HG03439 (cell line): ENCODE data around the gene PCNT.
A peak's percentile ranks its signal among the peaks of the same experiment; 100 is the strongest.
"Not testable (repeated sequence)": the region's sequence is repeated elsewhere in the genome, so short reads cannot be mapped to it uniquely, and the experiment has no call there.

ENCODE experiments used
- ATAC-seq: cut with Tn5 transposase; IDR thresholded peaks from one replicate; pipeline ENCODE4 v1.9.1; 2021; ENCODE audit warnings: mild to moderate bottlenecking, moderate library complexity; ENCODE audit not compliant: unreplicated experiment

Gene PCNT

DNA sequence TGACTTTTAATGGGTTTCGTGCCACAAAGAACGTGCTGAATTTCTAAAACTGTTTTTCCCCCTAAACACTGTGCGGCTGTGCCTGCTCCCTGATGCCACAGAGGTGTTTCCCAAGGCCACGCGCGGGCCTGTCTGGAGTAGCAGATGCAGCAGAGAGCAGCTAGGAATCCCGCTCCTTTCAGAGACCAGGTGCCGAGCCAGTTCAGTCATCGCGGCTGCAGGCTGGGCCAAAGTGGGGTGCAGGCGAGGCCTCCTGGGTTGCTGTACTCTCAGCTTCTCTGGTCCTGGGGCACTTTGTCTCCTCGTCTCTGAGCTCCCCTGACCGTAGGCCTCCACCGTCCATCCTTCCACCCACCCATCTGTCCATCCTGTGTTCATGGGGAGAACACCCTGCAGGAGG is 117.4 kb downstream of the PCNT start:
- ATAC-seq, result no peak

- ATAC-seq, result no peak
These were observed 118.1 kb downstream of the PCNT start for GRCh38 chr21:46441961-46442498.

DNA sequence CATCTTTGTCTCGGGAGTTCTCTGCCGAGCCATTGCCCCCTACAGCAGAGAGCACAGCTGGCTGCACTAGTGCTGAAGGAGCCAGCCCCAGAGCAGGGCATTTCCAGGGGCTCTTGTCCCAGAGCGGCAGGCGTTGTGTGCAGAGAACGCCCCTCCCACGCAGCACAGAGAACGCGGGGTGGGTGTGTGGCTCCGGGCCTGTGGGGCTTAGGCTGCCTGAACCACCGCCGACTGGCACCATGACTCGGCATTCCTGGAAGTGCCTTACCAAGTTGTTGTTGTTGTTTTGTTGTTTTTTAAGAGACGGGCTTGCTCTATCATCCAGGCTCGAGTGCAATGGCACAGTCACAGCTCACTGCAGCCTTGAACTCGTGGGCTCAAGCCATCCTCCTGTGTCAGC is 119.0 kb downstream of the PCNT start:
- no peak for ATAC-seq

DNA sequence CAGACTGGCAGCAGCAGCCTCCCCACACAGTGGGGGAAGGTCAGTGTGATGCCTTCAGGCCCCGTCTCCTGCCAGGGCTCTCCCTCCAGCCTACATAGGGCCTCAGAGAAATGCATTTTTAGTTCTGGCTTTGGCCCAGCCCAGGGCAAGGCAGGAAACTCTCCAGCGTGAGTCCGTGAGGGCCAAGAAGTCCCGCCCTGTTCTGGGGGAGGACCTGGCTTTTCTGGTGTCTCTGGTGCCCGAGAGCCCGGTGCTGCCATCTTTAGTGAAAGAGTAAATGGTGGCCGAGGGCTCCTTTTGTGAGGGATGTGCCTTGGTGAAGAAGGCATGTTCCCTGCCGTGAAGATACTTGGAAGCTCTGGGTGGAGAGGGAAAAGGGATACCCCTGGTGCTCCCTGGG is 120.0 kb downstream of the PCNT start:
- ATAC-seq, result no peak

- ATAC-seq, result no peak
These were observed 124.2 kb downstream of the PCNT start for GRCh38 chr21:46448108-46448507.

DNA sequence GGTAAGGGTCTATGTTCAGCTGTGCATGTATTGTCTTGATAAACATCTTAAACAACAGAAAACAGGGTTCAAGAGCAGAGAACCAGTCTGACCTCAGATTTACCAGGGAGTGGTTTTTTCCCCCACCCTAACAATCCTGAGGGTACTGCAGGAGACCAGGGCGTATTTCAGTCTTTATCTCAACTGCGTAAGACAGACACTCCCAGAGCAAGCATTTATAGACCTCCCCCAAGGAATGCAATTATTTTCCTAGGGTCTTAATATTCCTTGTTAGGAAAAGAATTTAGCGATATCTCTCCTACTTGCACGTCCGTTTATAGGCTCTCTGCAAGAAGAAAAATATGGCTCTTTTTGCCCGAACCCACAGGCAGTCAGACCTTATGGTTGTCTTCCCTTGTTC is 124.9 kb downstream of the PCNT start:
- ATAC-seq, result not testable (repeated sequence)

DNA sequence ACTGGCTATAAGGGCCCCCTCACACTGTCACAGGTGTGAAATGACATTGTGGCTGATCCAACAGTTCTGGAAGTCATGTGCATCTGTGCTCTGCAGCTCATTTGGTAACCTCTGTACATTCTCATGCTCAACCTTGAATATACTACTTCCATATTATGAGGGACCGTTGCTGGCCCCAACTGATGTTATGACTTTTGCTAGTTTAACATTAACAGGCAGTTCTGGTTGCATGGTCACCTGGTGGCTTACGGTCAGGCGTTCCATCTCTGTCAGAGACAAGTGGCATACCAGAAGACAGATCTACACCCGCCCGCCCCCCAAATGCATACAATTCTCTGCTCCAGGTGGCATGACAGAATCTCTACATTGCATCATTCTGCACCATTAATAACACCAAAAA is 128.8 kb downstream of the PCNT start:
- no peak for ATAC-seq

GRCh38 chr21:46454142-46454541 is 130.2 kb downstream of the PCNT start:
- ATAC-seq, result no peak

DNA sequence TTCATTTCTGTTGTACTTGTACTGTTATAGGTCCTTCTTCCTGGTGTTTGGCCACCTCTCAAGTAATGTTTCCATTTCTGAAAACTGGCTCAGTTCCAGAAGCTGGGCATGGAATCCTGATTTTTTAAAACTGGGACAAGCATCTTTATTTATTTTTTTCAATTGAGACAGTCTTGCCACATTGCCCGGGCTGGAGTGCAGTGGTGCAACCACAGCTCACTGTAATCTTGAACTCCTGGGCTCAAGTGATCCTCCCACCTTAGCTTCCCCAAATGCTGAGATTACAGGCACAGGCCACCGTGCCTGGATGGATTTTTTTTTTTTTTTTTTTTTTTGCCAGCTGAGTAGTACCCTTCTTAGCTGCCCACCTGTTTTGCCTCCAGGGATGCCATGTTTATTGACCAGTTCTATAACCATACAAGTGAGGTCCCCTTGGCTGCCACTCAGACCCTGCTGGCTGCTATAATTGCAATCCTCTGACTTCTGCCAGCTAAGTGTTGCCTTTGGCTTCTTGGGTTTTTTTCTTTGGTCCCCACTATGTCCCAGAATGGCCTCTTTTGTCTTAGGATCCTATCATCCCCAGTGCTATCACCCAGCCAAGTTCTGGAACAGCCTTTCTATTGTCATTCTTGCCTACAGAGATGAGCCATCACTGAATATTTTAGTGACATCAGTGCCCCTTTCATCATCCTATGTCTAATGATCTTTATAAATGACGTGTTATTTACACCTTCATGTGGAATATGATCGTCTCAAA is 130.9 kb downstream of the PCNT start:
- no peak for ATAC-seq

DNA sequence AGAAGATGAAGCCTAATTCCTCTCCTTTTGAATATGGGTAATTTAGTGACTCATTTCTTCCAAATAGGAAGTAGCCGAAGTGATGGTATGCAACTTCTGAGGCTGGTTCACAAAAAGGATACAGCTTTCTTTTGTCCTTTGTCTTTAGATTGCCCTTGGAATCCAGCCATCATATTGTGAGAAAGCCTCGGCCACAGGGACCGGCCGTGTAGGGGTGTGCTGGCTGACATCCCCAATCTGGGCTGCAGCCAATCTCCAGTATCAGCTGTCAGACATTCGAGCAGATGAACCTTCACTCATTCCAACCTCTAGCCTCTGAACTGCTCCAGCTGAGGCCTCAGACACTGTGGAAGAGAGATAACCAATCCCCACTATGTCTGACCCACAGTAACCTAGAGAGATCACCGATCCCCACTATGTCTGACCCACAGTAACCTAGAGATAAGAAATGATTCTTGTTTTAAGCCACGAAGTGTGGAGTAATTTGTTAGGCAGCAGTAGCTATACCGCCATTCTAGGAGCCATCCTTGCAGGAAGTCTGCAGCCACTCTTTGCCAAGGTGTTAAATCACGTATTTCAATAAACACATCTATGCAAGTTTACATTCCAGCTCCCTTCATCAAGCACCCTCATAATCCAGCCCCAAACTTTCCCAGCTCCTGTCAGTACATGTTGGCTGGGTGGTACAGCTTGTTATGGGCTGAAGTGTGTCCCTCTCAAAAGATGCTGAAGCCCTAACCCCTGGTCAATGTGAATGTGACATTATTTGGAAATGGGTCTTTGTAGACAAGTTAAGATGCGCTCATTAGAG is 131.8 kb downstream of the PCNT start:
- no peak for ATAC-seq

GRCh38 chr21:46456750-46457149 is 132.8 kb downstream of the PCNT start:
- no peak for ATAC-seq

DNA sequence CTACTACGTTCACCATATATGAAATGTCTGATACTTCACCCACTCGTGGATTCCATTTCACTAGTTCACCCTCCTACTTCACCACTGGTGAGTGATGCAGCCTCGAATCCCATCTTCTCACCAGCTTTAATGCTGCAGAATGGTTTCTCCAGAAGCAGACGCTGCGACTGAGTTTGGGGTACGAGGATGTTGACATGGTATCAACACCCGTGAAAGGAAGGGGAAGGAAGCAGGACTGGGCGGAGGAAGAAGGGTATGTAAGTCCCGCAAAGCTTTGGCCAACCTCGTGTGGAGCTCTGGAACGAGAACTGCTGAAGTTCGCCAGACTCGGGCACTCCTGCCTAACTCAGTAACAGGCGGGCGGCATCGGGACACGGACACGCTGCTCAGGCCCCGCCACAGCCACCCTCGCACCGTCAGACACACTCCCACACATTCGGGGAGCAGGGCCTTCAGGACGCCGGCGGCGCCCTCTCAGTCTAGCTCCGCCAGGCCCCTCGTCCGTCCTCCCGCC is 133.9 kb downstream of the PCNT start:
- peak; percentile 28 for ATAC-seq

- peak; percentile 94 for ATAC-seq
These were observed 134.5 kb downstream of the PCNT start, which contains the start of gene DIP2A for GRCh38 chr21:46458315-46459023. DIP2A (plus strand) TSS chr21:46458891; CDS start chr21:46459132, 241 bp downstream.

DNA sequence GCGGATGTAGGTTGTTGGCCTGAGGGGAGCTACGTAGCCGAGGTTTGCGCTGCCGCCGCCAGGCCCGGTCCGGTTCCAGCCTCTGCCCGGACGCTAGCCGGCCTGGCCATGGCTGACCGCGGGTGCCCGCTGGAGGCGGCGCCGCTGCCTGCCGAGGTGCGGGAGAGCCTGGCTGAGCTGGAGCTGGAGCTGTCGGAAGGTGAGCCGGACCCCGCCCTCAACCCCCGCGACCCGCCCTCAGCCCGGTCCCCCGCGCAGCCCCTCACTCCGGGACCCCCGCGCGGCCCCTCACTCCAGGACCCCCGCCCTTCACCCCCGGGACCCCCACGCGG is 135.0 kb downstream of the PCNT start:
- ATAC-seq, result no peak

DNA sequence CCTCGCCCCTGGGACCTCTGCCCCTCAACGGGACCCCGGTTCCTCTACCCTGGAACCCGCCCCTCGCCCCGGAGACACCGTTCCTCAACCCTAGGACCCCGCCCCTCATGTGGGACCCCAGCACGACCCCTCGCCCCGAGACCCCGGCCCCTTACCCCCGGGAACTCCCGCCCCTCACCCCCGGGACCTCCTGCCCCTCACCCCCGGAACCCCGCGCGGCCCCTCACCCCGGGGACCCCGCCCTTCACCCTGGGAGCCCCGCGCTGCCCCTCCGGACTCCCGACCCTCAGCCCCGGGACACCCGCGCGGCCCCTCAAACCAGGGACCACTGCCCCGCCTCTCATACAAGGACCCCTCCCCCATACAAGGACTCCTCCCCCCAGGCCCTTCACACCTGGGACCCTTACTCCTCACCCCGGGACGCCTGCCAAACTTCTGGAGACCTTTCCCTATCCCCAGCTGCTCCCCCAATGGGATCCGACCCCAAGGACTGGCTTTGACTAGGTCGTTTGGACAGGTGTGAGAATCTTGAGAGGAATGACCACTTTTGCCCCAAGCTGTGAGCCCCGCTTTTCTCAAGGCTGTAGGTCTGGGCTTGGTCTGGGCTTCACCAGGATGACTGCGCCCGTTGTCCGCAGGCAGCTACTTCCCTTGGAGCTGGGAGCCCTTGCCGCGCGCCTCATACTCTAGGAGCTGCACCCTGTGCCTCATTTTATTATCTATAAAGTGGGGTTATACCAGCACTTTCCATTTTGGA is 135.6 kb downstream of the PCNT start:
- no peak for ATAC-seq

DNA sequence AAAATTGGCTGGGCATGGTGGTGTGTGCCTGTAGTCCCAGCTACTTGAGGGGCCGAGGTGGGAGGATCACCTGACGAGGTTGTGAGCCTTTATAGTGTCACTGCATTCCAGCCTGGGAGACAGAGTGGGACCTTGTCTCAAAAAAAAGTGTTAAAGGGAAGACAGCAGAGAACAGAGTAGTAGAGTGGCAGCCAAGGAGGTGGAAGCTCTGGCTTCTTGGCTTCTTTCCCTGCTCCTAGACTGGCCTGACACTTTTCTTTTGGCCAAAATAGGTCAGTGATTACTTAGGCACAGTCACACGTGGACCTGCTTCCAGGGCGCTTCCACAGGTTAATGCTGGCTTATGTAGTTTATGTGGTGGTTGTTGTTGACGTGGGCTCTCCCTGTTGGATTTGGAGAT is 138.0 kb downstream of the PCNT start:
- ATAC-seq, result no peak

DNA sequence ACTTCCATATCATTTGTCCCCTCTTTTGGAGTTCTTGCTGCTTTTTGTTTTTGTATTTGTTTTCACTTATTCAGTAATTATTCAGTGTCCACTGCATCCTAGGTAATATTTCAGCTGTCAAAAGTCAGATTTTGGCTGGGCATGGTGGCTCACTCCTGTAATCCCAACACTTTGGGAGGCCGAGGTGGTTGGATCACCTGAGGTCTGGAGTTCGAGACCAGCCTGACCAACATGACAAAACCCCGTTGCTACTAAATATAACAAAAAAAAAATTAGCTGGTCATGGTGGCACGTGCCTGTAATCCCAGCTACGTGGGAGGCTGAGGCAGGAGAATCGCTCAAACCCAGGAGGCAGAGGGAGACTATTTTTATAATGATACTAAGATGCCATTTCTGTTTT is 141.2 kb downstream of the PCNT start:
- not testable (repeated sequence) for ATAC-seq

- no peak for ATAC-seq
These were observed 141.7 kb downstream of the PCNT start for GRCh38 chr21:46465651-46466050.

GRCh38 chr21:46468108-46468774 is 144.3 kb downstream of the PCNT start:
- ATAC-seq, result no peak

DNA sequence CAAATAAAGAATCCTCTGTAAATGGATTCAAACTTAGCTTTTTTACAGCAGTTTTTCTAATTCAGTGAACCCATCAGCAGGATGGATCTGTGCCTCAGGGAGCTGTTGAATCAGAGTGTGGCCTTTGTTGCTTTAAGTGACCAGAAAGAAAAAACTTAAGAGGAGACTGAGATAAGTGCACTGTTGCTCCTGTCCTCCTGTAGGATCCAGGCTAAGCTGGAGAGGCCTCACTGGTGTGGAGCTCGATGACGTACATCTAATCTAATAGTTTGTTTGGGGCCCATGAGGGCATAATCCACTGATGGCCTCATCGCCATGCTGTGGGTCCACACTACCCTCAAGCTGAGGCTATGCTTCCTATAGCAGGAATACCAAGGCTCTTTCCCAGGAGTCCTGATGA is 145.3 kb downstream of the PCNT start:
- ATAC-seq, result no peak
